ENCODE results near the gene EEF2K.

The EEF2K gene

GRCh38 chr16:22257440-22257839, 51.4 kb downstream of the EEF2K start:
- TF ChIP-seq, protein P1, sequence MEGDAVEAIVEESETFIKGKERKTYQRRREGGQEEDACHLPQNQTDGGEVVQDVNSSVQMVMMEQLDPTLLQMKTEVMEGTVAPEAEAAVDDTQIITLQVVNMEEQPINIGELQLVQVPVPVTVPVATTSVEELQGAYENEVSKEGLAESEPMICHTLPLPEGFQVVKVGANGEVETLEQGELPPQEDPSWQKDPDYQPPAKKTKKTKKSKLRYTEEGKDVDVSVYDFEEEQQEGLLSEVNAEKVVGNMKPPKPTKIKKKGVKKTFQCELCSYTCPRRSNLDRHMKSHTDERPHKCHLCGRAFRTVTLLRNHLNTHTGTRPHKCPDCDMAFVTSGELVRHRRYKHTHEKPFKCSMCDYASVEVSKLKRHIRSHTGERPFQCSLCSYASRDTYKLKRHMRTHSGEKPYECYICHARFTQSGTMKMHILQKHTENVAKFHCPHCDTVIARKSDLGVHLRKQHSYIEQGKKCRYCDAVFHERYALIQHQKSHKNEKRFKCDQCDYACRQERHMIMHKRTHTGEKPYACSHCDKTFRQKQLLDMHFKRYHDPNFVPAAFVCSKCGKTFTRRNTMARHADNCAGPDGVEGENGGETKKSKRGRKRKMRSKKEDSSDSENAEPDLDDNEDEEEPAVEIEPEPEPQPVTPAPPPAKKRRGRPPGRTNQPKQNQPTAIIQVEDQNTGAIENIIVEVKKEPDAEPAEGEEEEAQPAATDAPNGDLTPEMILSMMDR (IDR thresholded peaks at IDR 0.05; ENCODE audit: extremely low read depth, missing control alignments) = no peak
- DNase-seq (ENCODE audit: low spot score) = no peak

DNA sequence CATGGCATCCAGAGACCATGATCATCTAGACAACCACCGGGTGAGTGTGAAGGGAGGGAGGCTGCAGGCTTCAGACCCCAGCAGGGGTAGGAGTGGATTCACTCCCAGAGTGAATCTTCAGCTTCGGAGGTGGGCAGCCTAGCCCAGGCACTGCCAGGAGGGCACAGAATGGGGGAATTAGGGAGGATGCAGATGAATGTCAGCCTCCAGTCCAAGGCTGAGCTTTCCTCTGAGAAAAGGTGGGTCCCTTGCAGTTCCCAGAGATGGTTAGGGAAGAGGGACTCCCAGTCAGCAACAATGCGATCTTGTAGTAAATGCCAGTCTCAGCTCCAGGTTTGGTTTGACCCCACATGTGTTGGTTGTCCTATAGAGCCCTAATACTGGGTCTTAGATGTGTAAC, 54.4 kb downstream of the EEF2K start:
- DNase-seq (ENCODE audit: low spot score) = no peak
- TF ChIP-seq, protein P1 (IDR thresholded peaks at IDR 0.05; ENCODE audit: extremely low read depth, missing control alignments) = no peak

DNA sequence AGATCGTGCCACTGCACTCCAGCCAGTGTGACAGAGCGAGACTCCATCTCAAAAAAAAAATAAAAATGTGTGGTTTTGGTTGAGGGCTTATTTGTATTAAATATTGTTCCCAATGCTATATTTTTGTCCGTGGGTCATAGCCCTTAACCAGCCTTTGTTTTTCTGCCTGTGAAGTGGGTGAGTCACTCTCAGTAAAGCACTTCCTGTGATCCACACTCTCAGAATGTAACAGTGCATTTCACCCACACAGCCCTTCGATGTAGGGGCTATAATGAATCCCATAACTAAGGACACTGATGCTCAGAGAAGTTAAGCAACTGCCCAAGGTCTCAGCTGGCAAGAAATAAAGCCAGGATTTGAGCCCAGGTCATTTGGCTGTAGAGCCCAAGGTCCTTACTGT, 56.4 kb downstream of the EEF2K start:
- no peak for DNase-seq (ENCODE audit: low spot score)
- TF ChIP-seq, protein P1 (IDR thresholded peaks at IDR 0.05; ENCODE audit: extremely low read depth, missing control alignments) = no peak

GRCh38 chr16:22264786-22265185, 58.7 kb downstream of the EEF2K start:
- TF ChIP-seq, protein P1 (IDR thresholded peaks at IDR 0.05; ENCODE audit: extremely low read depth, missing control alignments) = no peak
- no peak for DNase-seq (ENCODE audit: low spot score)

- TF ChIP-seq, protein P1 (IDR thresholded peaks at IDR 0.05; ENCODE audit: extremely low read depth, missing control alignments) = no peak
- DNase-seq (ENCODE audit: low spot score) = no peak
Observed at GRCh38 chr16:22265351-22265750, 59.3 kb downstream of the EEF2K start.

DNA sequence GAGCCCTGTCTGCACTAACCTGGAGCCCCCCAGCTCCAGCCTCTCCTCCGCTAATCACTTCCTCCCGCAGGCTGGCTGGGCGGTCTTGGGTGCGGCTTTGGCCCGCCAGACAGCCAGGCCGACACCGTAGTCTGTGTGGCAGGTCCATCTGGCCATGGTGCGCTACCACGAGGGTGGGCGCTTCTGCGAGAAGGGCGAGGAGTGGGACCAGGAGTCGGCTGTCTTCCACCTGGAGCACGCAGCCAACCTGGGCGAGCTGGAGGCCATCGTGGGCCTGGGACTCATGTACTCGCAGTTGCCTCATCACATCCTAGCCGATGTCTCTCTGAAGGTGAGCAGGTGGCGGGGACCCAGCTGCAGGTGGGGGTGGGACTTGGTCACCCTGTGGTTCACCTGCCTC, 60.5 kb downstream of the EEF2K start:
- no peak for DNase-seq (ENCODE audit: low spot score)
- TF ChIP-seq, protein P1 (IDR thresholded peaks at IDR 0.05; ENCODE audit: extremely low read depth, missing control alignments) = no peak

DNA sequence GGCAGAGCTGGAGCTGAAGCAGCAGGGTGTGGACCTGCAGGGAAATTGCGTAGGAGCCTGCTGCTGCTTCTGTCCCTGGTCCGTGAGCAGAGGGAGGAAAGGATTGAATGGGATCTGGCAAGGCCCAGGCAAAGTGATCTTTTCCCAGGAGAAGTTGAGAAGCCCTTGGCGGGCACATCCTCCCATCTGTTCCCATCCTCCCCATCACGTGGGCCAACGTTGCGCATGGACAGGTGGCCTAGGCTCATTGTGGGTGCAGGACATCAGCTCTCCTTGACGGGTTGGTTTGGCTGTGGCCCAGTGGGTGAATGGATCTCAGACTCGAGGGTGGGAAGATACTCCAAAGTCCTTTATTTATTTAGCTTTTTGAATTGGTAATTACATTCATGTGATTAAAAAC, 61.7 kb downstream of the EEF2K start:
- DNase-seq (ENCODE audit: low spot score) = no peak
- TF ChIP-seq, protein P1 (IDR thresholded peaks at IDR 0.05; ENCODE audit: extremely low read depth, missing control alignments) = no peak

All from GM20000 (cell line).